SU-DHL-6 (cell line): ENCODE results near the gene VSIG8.

ENCODE experiments used
- CTCF ChIP-seq: fragments of 200-600 bp; sonication (generic); IDR thresholded peaks from one replicate; pipeline ENCODE4 v1.5.1; 2017; ENCODE audit warnings: antibody characterized with exemption, mild to moderate bottlenecking, low read length, moderate library complexity; ENCODE audit not compliant: insufficient read depth, poor library complexity, severe bottlenecking
- EZH2phosphoT487 ChIP-seq: fragments of 200-600 bp; sonication (generic), shearing (Covaris generic); conservative IDR thresholded peaks from 2 replicates; pipeline ENCODE4 v1.6.1; 2018; ENCODE audit warnings: mild to moderate bottlenecking, antibody characterized with exemption, low read length, moderate library complexity, mixed read lengths

GRCh38 chr1:159804924-159805323 lies 57.5 kb downstream of the VSIG8 start:
- TF ChIP-seq CTCF (no peak), EZH2phosphoT487 (no peak)
